NCI-H748 treated with DMSO at 0.1 percent for 48 hours (cell line): ENCODE results near the gene CAPN7.

Source experiments
- DNase-seq: peaks from one replicate; lab custom pipeline; 2025; lab: John Stamatoyannopoulos, UW

Gene CAPN7

GRCh38 chr3:15246186-15246585 lies 40.1 kb downstream of the CAPN7 start:
- no peak for DNase-seq

GRCh38 chr3:15253023-15253697 lies 47.1 kb downstream of the CAPN7 start:
- DNase-seq = no peak

- DNase-seq = no peak
Measured at GRCh38 chr3:15255215-15255614, 49.2 kb downstream of the CAPN7 start.

GRCh38 chr3:15256861-15257341 lies 50.9 kb downstream of the CAPN7 start:
- DNase-seq = no peak

- no peak for DNase-seq
Measured at GRCh38 chr3:15258720-15259119, 52.7 kb downstream of the CAPN7 start.

GRCh38 chr3:15260531-15260930 lies 54.5 kb downstream of the CAPN7 start:
- DNase-seq = no peak

- no peak for DNase-seq
Measured at GRCh38 chr3:15261274-15261673, 55.2 kb downstream of the CAPN7 start.

- DNase-seq = no peak
Measured at GRCh38 chr3:15262021-15262420, 56.0 kb downstream of the CAPN7 start.

GRCh38 chr3:15263120-15263519 lies 57.1 kb downstream of the CAPN7 start:
- DNase-seq = no peak

GRCh38 chr3:15263926-15264325 lies 57.9 kb downstream of the CAPN7 start:
- DNase-seq = no peak

GRCh38 chr3:15264486-15264885 lies 58.4 kb downstream of the CAPN7 start:
- no peak for DNase-seq

GRCh38 chr3:15265655-15266509 lies 59.8 kb downstream of the CAPN7 start:
- no peak for DNase-seq

- DNase-seq = no peak
Measured at GRCh38 chr3:15266510-15267376, 60.7 kb downstream of the CAPN7 start.

- DNase-seq = no peak
Measured at GRCh38 chr3:15267502-15267901, 61.5 kb downstream of the CAPN7 start.

GRCh38 chr3:15268033-15268631 lies 62.1 kb downstream of the CAPN7 start:
- DNase-seq = peak; percentile 40

- no peak for DNase-seq
Measured at GRCh38 chr3:15269091-15269989, 63.3 kb downstream of the CAPN7 start.

GRCh38 chr3:15271030-15271429 lies 65.0 kb downstream of the CAPN7 start:
- no peak for DNase-seq

GRCh38 chr3:15271785-15272381 lies 65.8 kb downstream of the CAPN7 start:
- no peak for DNase-seq

- DNase-seq = no peak
Measured at GRCh38 chr3:15272426-15273196, 66.6 kb downstream of the CAPN7 start.

- DNase-seq = no peak
Measured at GRCh38 chr3:15273227-15273626, 67.2 kb downstream of the CAPN7 start.
